RWPE2 (cell line): ENCODE data around the gene BRF1.
"Not testable (repeated sequence)": the region's sequence is repeated elsewhere in the genome, so short reads cannot be mapped to it uniquely, and the experiment has no call there.

Experiments used
- ATAC-seq: fragments of 200-7000 bp; cut with Tn5 transposase; 3 replicates; pipeline ENCODE4 v1.9.1; 2021; ENCODE audit warnings: low read depth
- DNase-seq: peaks from one replicate; pipeline ENCODE4 v3.0.0-alpha.2; 2020; ENCODE audit warnings: low spot score
- H3K27ac ChIP-seq: fragments of 450-650 bp; 2 replicates; pipeline ENCODE4 v1.5.1; 2017; ENCODE audit warnings: mild to moderate bottlenecking; ENCODE audit not compliant: poor library complexity, severe bottlenecking
- H3K27me3 ChIP-seq: fragments of 250-450 bp; sonication (Bioruptor Pico); 2 replicates; pipeline ENCODE4 v1.5.1; 2021; ENCODE audit warnings: mild to moderate bottlenecking, moderate library complexity; ENCODE audit not compliant: insufficient read depth, poor library complexity, severe bottlenecking
- H3K36me3 ChIP-seq: fragments of 250-450 bp; sonication (Bioruptor Pico); 2 replicates; pipeline ENCODE4 v1.5.1; 2020; ENCODE audit warnings: low read depth, mild to moderate bottlenecking, moderate library complexity
- H3K4me1 ChIP-seq: fragments of 250-450 bp; sonication (Bioruptor Pico); 2 replicates; pipeline ENCODE4 v1.5.1; 2021; ENCODE audit warnings: mild to moderate bottlenecking, moderate library complexity; ENCODE audit not compliant: insufficient read depth, poor library complexity, severe bottlenecking
- H3K4me3 ChIP-seq: fragments of 250-450 bp; sonication (Bioruptor Pico); 2 replicates; pipeline ENCODE4 v1.5.1; 2021; ENCODE audit warnings: mild to moderate bottlenecking, moderate library complexity; ENCODE audit not compliant: severe bottlenecking
- H3K9me3 ChIP-seq: fragments of 250-450 bp; sonication (Bioruptor Pico); 2 replicates; pipeline ENCODE4 v1.5.1; 2021; ENCODE audit warnings: mild to moderate bottlenecking, moderate library complexity; ENCODE audit not compliant: severe bottlenecking
- TF ChIP-seq, protein P1 (sequence below): fragments of 450-650 bp; IDR thresholded peaks from one replicate; pipeline ENCODE4 v1.5.1; 2017; ENCODE audit warnings: mild to moderate bottlenecking, moderate library complexity; ENCODE audit not compliant: poor library complexity, severe bottlenecking

The BRF1 gene

GRCh38 chr14:105335735-105336476 is 35.1 kb upstream of the BRF1 start:
- H3K36me3 ChIP-seq, result no peaks in the 10 kb centered on the region
- TF ChIP-seq, protein P1, sequence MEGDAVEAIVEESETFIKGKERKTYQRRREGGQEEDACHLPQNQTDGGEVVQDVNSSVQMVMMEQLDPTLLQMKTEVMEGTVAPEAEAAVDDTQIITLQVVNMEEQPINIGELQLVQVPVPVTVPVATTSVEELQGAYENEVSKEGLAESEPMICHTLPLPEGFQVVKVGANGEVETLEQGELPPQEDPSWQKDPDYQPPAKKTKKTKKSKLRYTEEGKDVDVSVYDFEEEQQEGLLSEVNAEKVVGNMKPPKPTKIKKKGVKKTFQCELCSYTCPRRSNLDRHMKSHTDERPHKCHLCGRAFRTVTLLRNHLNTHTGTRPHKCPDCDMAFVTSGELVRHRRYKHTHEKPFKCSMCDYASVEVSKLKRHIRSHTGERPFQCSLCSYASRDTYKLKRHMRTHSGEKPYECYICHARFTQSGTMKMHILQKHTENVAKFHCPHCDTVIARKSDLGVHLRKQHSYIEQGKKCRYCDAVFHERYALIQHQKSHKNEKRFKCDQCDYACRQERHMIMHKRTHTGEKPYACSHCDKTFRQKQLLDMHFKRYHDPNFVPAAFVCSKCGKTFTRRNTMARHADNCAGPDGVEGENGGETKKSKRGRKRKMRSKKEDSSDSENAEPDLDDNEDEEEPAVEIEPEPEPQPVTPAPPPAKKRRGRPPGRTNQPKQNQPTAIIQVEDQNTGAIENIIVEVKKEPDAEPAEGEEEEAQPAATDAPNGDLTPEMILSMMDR, result no peak
- no peaks in the 10 kb centered on the region for H3K27me3 ChIP-seq
- H3K27ac ChIP-seq, result no peak overlapping the region
- H3K4me3 ChIP-seq, result no peak overlapping the region
- no peaks in the 10 kb centered on the region for H3K4me1 ChIP-seq
- H3K9me3 ChIP-seq, result no peaks in the 10 kb centered on the region
- DNase-seq (no peak), ATAC-seq (no peak)

DNA sequence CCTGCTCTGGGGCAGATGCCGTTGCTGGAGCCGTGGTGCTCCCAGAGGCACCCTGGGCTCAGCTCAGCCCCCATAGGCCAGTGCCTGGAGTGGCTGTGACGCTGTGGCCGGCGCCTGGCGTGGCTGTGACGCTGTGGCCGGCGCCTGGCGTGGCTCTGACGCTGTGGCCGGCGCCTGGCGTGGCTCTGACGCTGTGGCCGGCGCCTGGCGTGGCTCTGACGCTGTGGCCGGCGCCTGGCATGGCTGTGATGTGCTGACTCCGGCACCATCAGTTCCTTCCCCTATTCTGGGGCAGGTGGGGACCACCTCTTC is 34.4 kb upstream of the BRF1 start:
- not testable (repeated sequence) for H3K27me3 ChIP-seq, H3K4me3 ChIP-seq, ATAC-seq, DNase-seq, H3K27ac ChIP-seq, H3K4me1 ChIP-seq, H3K9me3 ChIP-seq, H3K36me3 ChIP-seq

DNA sequence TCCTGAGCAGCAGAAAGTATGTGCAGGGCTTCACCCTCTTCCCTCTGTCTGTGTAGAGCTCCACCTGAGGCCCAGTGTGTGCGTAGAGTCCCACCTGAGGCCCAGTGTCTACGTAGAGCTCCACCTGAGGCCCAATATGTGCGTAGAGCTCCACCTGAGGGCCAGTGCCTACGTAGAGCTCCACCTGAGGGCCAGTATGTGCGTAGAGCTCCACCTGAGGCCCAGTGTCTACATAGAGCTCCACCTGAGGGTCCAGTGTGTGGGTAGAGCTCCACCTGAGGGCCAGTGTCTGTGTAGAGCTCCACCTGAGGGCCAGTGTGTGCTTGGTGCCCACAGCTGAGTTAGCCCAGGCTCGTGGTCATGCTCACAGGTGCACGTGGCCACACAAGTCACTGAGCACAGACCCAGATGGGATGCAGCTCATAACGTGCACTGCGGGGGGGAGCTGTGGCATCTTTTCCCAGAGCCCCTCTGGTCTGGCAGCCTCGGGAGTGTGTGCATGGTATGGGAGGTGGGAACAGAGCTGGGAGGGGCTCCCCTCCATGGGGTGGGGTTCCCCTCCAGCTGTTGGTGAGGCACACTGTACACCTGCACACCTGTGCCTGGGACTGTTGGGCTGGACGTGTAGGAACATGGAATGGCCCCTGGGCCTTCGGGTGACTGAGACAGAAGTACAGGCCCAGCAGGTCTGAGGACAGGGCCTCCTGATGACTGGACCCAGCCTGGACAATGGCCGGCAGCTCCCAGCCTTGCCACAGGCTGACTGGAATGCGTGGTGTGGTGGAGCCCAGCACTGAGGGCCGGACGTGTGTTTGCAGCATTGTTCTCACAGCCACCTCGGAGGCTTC is 33.8 kb upstream of the BRF1 start:
- no peaks in the 10 kb centered on the region for H3K27me3 ChIP-seq
- DNase-seq (peak; percentile 61), ATAC-seq (peak; percentile 30; the same call in 2 of the 3 replicates)
- TF ChIP-seq, protein P1, result no peak
- H3K9me3 ChIP-seq, result no peaks in the 10 kb centered on the region
- H3K27ac ChIP-seq, result no peak overlapping the region
- no peak overlapping the region for H3K4me3 ChIP-seq
- H3K36me3 ChIP-seq, result no peaks in the 10 kb centered on the region
- H3K4me1 ChIP-seq, result peaks cover 6% of the 10 kb centered on the region

GRCh38 chr14:105333613-105334364 is 33.0 kb upstream of the BRF1 start:
- no peaks in the 10 kb centered on the region for H3K27me3 ChIP-seq
- DNase-seq (peak; percentile 72), ATAC-seq (no peak)
- no peak overlapping the region for H3K4me3 ChIP-seq
- TF ChIP-seq, protein P1, result no peak
- peaks cover 6% of the 10 kb centered on the region for H3K4me1 ChIP-seq
- no peaks in the 10 kb centered on the region for H3K9me3 ChIP-seq
- no peaks in the 10 kb centered on the region for H3K36me3 ChIP-seq
- H3K27ac ChIP-seq, result no peak overlapping the region

- DNase-seq (peak; percentile 74), ATAC-seq (no peak)
- Histone ChIP-seq H3K27me3 (no peaks in the 10 kb centered on the region), H3K4me1 (peaks cover 6% of the 10 kb centered on the region), H3K9me3 (no peaks in the 10 kb centered on the region), H3K27ac (no peak overlapping the region), H3K4me3 (no peak overlapping the region), H3K36me3 (no peaks in the 10 kb centered on the region)
- TF ChIP-seq, protein P1, result no peak
Observed at GRCh38 chr14:105333020-105333490, 32.3 kb upstream of the BRF1 start.
